Measurements from ENCODE around the gene DTL.

DNA sequence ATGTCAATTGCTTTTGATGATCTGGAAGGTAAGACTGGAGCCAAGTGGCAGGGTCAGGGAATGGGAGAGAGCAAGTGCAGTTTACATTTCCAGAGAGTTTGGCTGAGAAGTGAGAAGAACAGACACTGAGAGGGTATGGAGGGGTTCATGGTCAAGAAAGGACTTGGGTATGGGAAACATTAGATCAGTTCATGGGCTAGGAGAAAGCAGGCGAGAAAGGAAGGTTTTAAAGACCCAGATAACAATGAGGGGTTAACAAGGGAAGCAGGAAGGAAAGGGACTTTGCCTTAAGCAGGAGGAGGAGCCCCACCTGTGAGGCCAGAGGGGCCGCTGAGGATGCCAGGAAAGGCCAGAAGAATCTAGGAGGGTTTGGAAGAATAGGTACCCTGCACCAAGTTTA is 78.2 kb downstream of the DTL start:
- TF ChIP-seq CTCF (IDR thresholded peaks at IDR 0.05 in 2 of 3, conservative IDR thresholded peaks at IDR 0.05 in 1 of 3; ENCODE audit: borderline replicate concordance in 1 of 3, insufficient read depth in 1 of 3, low read depth in 2 of 3, low read length in 2 of 3), result no peak
- TF ChIP-seq POLR2A (IDR thresholded peaks at IDR 0.05; ENCODE audit: borderline replicate concordance, extremely low read depth, insufficient read depth, insufficient read length), result no peak
- no peak for TF ChIP-seq ZBTB33 (IDR thresholded peaks at IDR 0.05; ENCODE audit: extremely low read depth, insufficient replicate concordance, low read length)
- no peak for TF ChIP-seq SIN3A (IDR thresholded peaks at IDR 0.05; ENCODE audit: low read depth)
- TF ChIP-seq POLR2AphosphoS5 (IDR thresholded peaks at IDR 0.05; ENCODE audit: low read depth, low read length), result no peak
- no peak for TF ChIP-seq EZH2 (IDR thresholded peaks at IDR 0.05)
- TF ChIP-seq EZH2phosphoT487 (IDR thresholded peaks at IDR 0.05; ENCODE audit: borderline replicate concordance), result no peak

Measured in HCT116 (cell line).